22Rv1 (cell line): Measurements from ENCODE around the gene MX2.

ENCODE experiments used
- ZFX ChIP-seq: fragments of 450-650 bp; IDR thresholded peaks from 2 replicates; pipeline ENCODE4 v1.6.1; 2017; ENCODE audit warnings: antibody characterized with exemption, borderline replicate concordance
- TF ChIP-seq, protein P1 (sequence below): fragments of 450-650 bp; IDR thresholded peaks from 2 replicates; pipeline ENCODE4 v1.5.1; 2017; ENCODE audit warnings: mild to moderate bottlenecking

- TF ChIP-seq, protein P1, sequence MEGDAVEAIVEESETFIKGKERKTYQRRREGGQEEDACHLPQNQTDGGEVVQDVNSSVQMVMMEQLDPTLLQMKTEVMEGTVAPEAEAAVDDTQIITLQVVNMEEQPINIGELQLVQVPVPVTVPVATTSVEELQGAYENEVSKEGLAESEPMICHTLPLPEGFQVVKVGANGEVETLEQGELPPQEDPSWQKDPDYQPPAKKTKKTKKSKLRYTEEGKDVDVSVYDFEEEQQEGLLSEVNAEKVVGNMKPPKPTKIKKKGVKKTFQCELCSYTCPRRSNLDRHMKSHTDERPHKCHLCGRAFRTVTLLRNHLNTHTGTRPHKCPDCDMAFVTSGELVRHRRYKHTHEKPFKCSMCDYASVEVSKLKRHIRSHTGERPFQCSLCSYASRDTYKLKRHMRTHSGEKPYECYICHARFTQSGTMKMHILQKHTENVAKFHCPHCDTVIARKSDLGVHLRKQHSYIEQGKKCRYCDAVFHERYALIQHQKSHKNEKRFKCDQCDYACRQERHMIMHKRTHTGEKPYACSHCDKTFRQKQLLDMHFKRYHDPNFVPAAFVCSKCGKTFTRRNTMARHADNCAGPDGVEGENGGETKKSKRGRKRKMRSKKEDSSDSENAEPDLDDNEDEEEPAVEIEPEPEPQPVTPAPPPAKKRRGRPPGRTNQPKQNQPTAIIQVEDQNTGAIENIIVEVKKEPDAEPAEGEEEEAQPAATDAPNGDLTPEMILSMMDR: no peak
- TF ChIP-seq ZFX: no peak
Observed at GRCh38 chr21:41435706-41436105, 73.9 kb downstream of the MX2 start.
